ENCODE measurements around the gene GLG1.
"Not testable (repeated sequence)": the region's sequence is repeated elsewhere in the genome, so short reads cannot be mapped to it uniquely, and the experiment has no call there.

GLG1 gene

DNA sequence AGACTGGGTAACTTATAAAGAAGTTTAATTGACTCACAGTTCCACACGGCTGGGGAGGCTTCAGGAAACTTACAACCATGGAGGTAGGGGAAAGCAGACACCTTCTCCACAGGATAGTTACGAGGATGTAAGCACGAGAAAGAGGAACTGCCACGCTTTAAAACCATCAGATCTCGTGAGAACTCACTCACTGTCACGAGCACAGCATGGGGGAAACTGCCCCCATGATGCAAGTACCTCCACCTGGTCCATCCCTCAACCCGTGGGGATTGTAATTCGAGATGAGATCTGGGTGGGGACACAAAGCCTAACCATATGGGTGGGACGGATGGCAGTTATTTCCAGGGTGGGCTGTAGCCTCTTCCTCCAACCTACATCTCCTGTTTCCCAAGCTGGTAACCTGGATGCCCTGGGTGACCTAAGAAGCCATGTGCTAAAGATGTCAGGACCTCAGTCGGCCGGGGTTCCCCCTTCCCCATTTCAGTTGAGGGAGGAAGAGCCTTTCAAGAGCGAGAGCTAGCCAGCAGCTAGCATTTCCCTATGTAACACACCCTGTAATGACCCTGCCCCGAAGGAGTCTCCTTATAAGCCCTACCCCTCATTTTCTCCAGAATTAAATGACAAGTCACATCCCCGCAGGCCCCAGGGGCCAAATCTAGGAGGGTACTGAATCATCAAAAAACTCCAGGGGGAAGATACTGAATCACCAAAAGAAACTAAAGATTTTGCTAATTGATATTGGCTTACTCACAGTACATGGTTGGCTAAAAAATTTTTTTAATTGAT is 202.6 kb downstream of the GLG1 start:
- DNase-seq: not testable (repeated sequence)

GRCh38 chr16:74400238-74400637 is 206.7 kb downstream of the GLG1 start:
- not testable (repeated sequence) for DNase-seq

DNA sequence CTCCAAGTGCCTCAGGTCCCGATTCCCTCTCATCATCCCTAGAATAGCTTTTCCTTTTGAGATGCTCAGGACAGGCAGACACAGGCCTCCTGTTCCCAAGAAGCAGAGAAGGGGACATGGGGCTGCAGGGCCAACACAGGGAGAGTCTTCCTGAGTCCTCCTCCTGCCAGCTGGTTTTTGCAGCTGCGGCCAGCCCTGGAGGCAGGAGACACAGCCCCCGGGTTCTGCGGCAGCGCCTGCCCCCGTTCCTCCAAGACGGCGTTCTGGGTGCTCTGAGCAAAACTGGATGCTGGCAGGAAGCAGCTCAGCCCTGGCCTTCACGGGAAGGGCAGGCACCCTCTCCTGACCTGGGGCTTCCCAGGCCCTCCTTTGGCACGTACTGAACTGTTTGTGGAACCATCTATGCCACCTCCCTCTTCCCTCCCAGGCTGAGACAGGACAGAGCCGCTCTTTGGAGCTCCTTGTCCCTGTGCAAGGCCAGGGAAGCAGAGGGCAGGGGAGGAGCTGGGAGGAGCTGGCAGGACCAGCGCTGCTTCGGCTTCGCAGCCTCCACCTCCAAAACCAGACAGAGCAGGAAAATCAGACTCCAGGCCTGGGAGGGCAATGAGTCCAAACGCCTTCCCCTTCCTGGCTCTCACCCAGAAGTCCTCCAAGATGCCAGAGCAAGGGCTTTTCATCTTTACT is 208.6 kb downstream of the GLG1 start:
- DNase-seq: not testable (repeated sequence)
